ENCODE measurements around the gene SURF4. TPM values are rescaled to one million over a fixed set of nuclear protein-coding genes. Genes with fewer than 3 reads are reported as not detected.

The SURF4 gene
- total and polyA plus RNA-seq, 4 donors: 142 to 386 (median 217) TPM

DNA sequence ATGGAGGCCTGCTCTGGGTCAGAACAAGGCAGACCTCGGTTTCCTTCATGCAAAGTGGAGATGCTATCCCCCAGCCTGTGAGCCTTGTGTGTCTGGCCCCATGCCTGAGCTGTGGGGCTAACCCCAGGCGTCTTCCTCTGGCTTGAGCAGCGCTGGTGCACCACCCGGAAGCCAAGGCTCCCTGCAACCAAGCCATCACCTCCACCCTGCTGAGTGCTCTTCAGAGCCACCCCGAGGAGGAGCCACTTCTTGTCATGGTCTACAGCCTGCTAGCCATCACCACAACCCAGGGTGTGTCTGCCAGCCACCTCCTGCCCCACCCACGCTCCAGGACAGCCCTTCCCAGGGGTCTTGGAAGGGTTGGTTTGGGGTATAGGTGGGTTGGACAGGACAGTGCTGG lies 25.7 kb upstream of the SURF4 start:
- Histone ChIP-seq H3K9me3 (ENCODE audit: control insufficient read depth in 4 of 4, low read length in 3 of 4) (no peaks in the 10 kb centered on the region), H3K9ac (ENCODE audit: low read depth in 1 of 2, low read length in 2 of 2) (no peak overlapping the region), H3K36me3 (ENCODE audit: control insufficient read depth in 4 of 4, insufficient read depth in 3 of 4, low read depth in 1 of 4, low read length in 3 of 4) (peaks cover 0 to 4% (median 3%) of the 10 kb centered on the region in 4 donors), H3K4me1 (ENCODE audit: control insufficient read depth in 4 of 4, insufficient read depth in 4 of 4, low read length in 3 of 4) (peaks cover 0 to 16% (median 8%) of the 10 kb centered on the region in 4 donors), H3K27ac (ENCODE audit: low read depth in 1 of 2, low read length in 2 of 2) (no peak overlapping the region), H3K4me3 (ENCODE audit: low read depth in 1 of 3, low read length in 3 of 3) (no peak overlapping the region), H3K27me3 (ENCODE audit: control insufficient read depth in 4 of 4, insufficient read depth in 4 of 4, low read length in 3 of 4) (peaks cover 0 to 7% (median 0%) of the 10 kb centered on the region in 4 donors)
- TF ChIP-seq NR2F2 (IDR thresholded peaks at IDR 0.05) (no peak), YY1 (IDR thresholded peaks at IDR 0.05) (no peak), TAF1 (conservative IDR thresholded peaks at IDR 0.05) (no peak), RAD21 (IDR thresholded peaks at IDR 0.05) (no peak), HNF4A (conservative IDR thresholded peaks at IDR 0.05) (no peak), JUND (IDR thresholded peaks at IDR 0.05) (no peak), HNF4G (IDR thresholded peaks at IDR 0.05) (no peak), EGR1 (IDR thresholded peaks at IDR 0.05; ENCODE audit: low read depth in 2 of 2) (no peak)
- TF ChIP-seq, protein P1, sequence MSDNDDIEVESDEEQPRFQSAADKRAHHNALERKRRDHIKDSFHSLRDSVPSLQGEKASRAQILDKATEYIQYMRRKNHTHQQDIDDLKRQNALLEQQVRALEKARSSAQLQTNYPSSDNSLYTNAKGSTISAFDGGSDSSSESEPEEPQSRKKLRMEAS (IDR thresholded peaks at IDR 0.05): no peak
- TF ChIP-seq, protein P2, sequence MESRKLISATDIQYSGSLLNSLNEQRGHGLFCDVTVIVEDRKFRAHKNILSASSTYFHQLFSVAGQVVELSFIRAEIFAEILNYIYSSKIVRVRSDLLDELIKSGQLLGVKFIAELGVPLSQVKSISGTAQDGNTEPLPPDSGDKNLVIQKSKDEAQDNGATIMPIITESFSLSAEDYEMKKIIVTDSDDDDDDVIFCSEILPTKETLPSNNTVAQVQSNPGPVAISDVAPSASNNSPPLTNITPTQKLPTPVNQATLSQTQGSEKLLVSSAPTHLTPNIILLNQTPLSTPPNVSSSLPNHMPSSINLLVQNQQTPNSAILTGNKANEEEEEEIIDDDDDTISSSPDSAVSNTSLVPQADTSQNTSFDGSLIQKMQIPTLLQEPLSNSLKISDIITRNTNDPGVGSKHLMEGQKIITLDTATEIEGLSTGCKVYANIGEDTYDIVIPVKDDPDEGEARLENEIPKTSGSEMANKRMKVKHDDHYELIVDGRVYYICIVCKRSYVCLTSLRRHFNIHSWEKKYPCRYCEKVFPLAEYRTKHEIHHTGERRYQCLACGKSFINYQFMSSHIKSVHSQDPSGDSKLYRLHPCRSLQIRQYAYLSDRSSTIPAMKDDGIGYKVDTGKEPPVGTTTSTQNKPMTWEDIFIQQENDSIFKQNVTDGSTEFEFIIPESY (IDR thresholded peaks at IDR 0.05): no peak
- TF ChIP-seq, protein P3, sequence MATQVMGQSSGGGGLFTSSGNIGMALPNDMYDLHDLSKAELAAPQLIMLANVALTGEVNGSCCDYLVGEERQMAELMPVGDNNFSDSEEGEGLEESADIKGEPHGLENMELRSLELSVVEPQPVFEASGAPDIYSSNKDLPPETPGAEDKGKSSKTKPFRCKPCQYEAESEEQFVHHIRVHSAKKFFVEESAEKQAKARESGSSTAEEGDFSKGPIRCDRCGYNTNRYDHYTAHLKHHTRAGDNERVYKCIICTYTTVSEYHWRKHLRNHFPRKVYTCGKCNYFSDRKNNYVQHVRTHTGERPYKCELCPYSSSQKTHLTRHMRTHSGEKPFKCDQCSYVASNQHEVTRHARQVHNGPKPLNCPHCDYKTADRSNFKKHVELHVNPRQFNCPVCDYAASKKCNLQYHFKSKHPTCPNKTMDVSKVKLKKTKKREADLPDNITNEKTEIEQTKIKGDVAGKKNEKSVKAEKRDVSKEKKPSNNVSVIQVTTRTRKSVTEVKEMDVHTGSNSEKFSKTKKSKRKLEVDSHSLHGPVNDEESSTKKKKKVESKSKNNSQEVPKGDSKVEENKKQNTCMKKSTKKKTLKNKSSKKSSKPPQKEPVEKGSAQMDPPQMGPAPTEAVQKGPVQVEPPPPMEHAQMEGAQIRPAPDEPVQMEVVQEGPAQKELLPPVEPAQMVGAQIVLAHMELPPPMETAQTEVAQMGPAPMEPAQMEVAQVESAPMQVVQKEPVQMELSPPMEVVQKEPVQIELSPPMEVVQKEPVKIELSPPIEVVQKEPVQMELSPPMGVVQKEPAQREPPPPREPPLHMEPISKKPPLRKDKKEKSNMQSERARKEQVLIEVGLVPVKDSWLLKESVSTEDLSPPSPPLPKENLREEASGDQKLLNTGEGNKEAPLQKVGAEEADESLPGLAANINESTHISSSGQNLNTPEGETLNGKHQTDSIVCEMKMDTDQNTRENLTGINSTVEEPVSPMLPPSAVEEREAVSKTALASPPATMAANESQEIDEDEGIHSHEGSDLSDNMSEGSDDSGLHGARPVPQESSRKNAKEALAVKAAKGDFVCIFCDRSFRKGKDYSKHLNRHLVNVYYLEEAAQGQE (IDR thresholded peaks at IDR 0.05): no peak
- WGBS: 91% methylated on average over 6 of the region's 6 CpGs
- no peak for DNase-seq (ENCODE audit: low spot score)

DNA sequence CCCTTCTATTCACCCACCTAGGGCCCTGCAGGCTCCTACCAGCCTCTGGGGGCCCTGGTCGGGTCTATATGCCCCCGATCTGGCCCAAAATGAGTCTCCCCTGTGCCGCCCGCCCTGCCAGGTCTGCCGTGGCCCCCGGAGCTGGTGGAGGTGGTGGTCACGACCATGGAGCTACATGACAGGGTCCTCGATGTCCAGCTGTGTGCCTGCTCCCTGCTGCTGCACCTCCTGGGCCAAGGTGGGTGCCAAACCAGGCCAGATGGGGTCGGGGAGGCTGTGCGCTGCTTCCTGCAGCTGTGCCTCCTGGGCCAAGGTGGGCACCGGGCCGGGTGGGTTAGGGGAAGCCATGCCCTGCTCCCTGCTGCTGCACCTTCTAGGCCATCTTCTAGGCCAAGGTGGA lies 24.4 kb upstream of the SURF4 start:
- WGBS: 92% methylated on average over 12 of the region's 12 CpGs
- Histone ChIP-seq H3K4me3 (ENCODE audit: low read depth in 1 of 3, low read length in 3 of 3) (no peak overlapping the region), H3K27ac (ENCODE audit: low read depth in 1 of 2, low read length in 2 of 2) (no peak overlapping the region), H3K27me3 (ENCODE audit: control insufficient read depth in 4 of 4, insufficient read depth in 4 of 4, low read length in 3 of 4) (peaks cover 0 to 7% (median 0%) of the 10 kb centered on the region in 4 donors), H3K9ac (ENCODE audit: low read depth in 1 of 2, low read length in 2 of 2) (no peak overlapping the region), H3K36me3 (ENCODE audit: control insufficient read depth in 4 of 4, insufficient read depth in 3 of 4, low read depth in 1 of 4, low read length in 3 of 4) (peaks cover 0 to 4% (median 2%) of the 10 kb centered on the region in 4 donors), H3K4me1 (ENCODE audit: control insufficient read depth in 4 of 4, insufficient read depth in 4 of 4, low read length in 3 of 4) (peaks cover 0 to 5% (median 1%) of the 10 kb centered on the region in 4 donors), H3K9me3 (ENCODE audit: control insufficient read depth in 4 of 4, low read length in 3 of 4) (no peaks in the 10 kb centered on the region)
- DNase-seq (ENCODE audit: low spot score): no peak
- TF ChIP-seq FOXA2 (IDR thresholded peaks at IDR 0.05): no peak
- TF ChIP-seq HNF4A (conservative IDR thresholded peaks at IDR 0.05): no peak
- TF ChIP-seq NR2F2 (IDR thresholded peaks at IDR 0.05): no peak
- no peak for TF ChIP-seq GABPA (IDR thresholded peaks at IDR 0.05 in 1 of 2, conservative IDR thresholded peaks at IDR 0.05 in 1 of 2)
- TF ChIP-seq, protein P4, sequence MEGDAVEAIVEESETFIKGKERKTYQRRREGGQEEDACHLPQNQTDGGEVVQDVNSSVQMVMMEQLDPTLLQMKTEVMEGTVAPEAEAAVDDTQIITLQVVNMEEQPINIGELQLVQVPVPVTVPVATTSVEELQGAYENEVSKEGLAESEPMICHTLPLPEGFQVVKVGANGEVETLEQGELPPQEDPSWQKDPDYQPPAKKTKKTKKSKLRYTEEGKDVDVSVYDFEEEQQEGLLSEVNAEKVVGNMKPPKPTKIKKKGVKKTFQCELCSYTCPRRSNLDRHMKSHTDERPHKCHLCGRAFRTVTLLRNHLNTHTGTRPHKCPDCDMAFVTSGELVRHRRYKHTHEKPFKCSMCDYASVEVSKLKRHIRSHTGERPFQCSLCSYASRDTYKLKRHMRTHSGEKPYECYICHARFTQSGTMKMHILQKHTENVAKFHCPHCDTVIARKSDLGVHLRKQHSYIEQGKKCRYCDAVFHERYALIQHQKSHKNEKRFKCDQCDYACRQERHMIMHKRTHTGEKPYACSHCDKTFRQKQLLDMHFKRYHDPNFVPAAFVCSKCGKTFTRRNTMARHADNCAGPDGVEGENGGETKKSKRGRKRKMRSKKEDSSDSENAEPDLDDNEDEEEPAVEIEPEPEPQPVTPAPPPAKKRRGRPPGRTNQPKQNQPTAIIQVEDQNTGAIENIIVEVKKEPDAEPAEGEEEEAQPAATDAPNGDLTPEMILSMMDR (IDR thresholded peaks at IDR 0.05; ENCODE audit: low read depth, low read length, missing input control): no peak
- TF ChIP-seq, protein P5, sequence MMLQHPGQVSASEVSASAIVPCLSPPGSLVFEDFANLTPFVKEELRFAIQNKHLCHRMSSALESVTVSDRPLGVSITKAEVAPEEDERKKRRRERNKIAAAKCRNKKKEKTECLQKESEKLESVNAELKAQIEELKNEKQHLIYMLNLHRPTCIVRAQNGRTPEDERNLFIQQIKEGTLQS (IDR thresholded peaks at IDR 0.05): no peak
- no peak for TF ChIP-seq TAF1 (conservative IDR thresholded peaks at IDR 0.05)
- TF ChIP-seq JUND (IDR thresholded peaks at IDR 0.05): no peak
- TF ChIP-seq EGR1 (IDR thresholded peaks at IDR 0.05; ENCODE audit: low read depth in 2 of 2): no peak
- TF ChIP-seq, protein P3 (IDR thresholded peaks at IDR 0.05): no peak
- TF ChIP-seq, protein P2 (IDR thresholded peaks at IDR 0.05): no peak
- no peak for TF ChIP-seq YY1 (IDR thresholded peaks at IDR 0.05)
- no peak for TF ChIP-seq SP1 (IDR thresholded peaks at IDR 0.05)
- TF ChIP-seq FOXA1 (IDR thresholded peaks at IDR 0.05): no peak
- no peak for TF ChIP-seq RAD21 (IDR thresholded peaks at IDR 0.05)
- no peak for TF ChIP-seq HNF4G (IDR thresholded peaks at IDR 0.05)
- TF ChIP-seq RXRA (IDR thresholded peaks at IDR 0.05): no peak
